H1 (cell line): ENCODE results near the gene CHST11. TPM values are rescaled to one million over a fixed set of nuclear protein-coding genes. Genes with fewer than 3 reads are reported as not detected.

Experiments
- CHD1 ChIP-seq: IDR thresholded peaks from 2 replicates; pipeline ENCODE4 v1.6.1; 2012; ENCODE audit warnings: low read depth, low read length, improper control_type of control experiment
- EP300 ChIP-seq, 2 experiments: IDR thresholded peaks; 1 replicate in 1 of 2; 2 replicates in 1 of 2; pipeline ENCODE4 v1.6.1; 2011 to 2012; ENCODE audit warnings: low read depth in 2 of 2, low read length in 2 of 2, mild to moderate bottlenecking in 2 of 2, borderline replicate concordance in 1 of 2, inconsistent platforms in 1 of 2, moderate library complexity in 1 of 2
- KDM4A ChIP-seq: IDR thresholded peaks from one replicate; pipeline ENCODE4 v1.7.1; 2012; ENCODE audit warnings: low read depth, mild to moderate bottlenecking, moderate library complexity, low read length, inconsistent platforms; ENCODE audit not compliant: severe bottlenecking
- polyA plus RNA-seq, 7 experiments: library from polyadenylated mRNA; depleted of rRNA in 3 of 7; stranded (reverse) in 5 of 7; unstranded in 2 of 7; fragments of >200 nt in 5 of 7; fragments of 200-250 nt in 2 of 7; gene quantifications; 1 replicate in 5 of 7; 2 replicates in 1 of 7; 4 replicates in 1 of 7; pipeline versions ENCODE4 v1.2.1 to v1.2.3, GENCODE V29; 2011 to 2013; ENCODE audit warnings: missing spikeins in 2 of 7, mixed read lengths in 2 of 7
- total RNA-seq: library from RNA; stranded (reverse); fragmentation: NEBNext Ultra II Directional; extraction: Animal tissue kit (Norgen Biotek cat#: 25700); gene quantifications from 2 replicates; pipeline ENCODE4 v1.2.1, GENCODE V29; 2021

The CHST11 gene
- total and polyA plus RNA-seq, 2 of the 8 experiments (the other 6 are each of a cell fraction or from before 2014, with no cell fraction given), result 14.4 to 20.8 TPM

- TF ChIP-seq CHD1, result no peak
- no peak for TF ChIP-seq KDM4A
- TF ChIP-seq EP300 (IDR thresholded peaks at IDR 0.05; ENCODE audit: borderline replicate concordance in 1 of 2, low read depth in 2 of 2, low read length in 2 of 2), result no peak
These were observed 13.7 kb upstream of the CHST11 start (continued) for GRCh38 chr12:104443008-104443407.
